Rectal smooth muscle tissue (tissue), 1 donor: Measurements from ENCODE around the gene HOXB5.
A peak's percentile ranks its signal among the peaks of the same experiment; 100 is the strongest.

Experiments used
- H3K27ac ChIP-seq: one replicate; pipeline ENCODE4 v1.7.0; 2013; ENCODE audit warnings: low read depth, low read length, inconsistent platforms
- H3K27me3 ChIP-seq: one replicate; pipeline ENCODE4 v1.7.0; 2013; ENCODE audit warnings: low read length; ENCODE audit not compliant: control insufficient read depth, insufficient read depth
- H3K36me3 ChIP-seq: one replicate; pipeline ENCODE4 v1.7.0; 2013; ENCODE audit warnings: low read length; ENCODE audit not compliant: control insufficient read depth, insufficient read depth
- H3K4me1 ChIP-seq: one replicate; pipeline ENCODE4 v1.7.0; 2013; ENCODE audit warnings: low read length; ENCODE audit not compliant: control insufficient read depth, insufficient read depth
- H3K4me3 ChIP-seq: one replicate; pipeline ENCODE4 v1.7.0; 2013; ENCODE audit warnings: low read length
- H3K9ac ChIP-seq: one replicate; pipeline ENCODE4 v1.7.0; 2013; ENCODE audit warnings: low read length

HOXB5 gene

DNA sequence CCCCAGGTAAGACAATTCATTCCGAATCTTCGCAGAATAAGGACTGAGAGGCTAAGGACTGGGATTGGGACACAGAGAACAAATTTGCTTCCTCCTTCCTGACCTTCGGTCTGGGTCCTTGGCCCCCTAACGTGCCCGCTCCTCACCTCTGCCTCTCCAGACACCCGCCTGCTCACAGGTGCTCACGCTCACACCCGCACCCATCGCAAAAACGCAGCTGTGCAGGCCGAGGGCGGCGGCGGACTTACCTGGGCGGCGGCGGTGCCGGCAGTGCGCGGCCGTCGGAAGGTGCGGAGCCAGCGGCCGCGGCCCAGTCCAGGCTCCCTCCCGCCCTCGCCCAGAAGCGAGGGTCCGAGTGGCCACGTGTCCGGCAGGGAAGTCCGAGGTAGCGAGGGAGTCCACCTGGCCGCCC lies 39.7 kb upstream of the HOXB5 start:
- peaks cover 49% of the 10 kb centered on the region for H3K27me3 ChIP-seq
- H3K4me1 ChIP-seq, result no peaks in the 10 kb centered on the region
- no peaks in the 10 kb centered on the region for H3K36me3 ChIP-seq
- H3K27ac ChIP-seq, result no peak overlapping the region
- H3K4me3 ChIP-seq, result peak overlapping the region; percentile 5
- H3K9ac ChIP-seq, result peak overlapping the region; percentile 10

DNA sequence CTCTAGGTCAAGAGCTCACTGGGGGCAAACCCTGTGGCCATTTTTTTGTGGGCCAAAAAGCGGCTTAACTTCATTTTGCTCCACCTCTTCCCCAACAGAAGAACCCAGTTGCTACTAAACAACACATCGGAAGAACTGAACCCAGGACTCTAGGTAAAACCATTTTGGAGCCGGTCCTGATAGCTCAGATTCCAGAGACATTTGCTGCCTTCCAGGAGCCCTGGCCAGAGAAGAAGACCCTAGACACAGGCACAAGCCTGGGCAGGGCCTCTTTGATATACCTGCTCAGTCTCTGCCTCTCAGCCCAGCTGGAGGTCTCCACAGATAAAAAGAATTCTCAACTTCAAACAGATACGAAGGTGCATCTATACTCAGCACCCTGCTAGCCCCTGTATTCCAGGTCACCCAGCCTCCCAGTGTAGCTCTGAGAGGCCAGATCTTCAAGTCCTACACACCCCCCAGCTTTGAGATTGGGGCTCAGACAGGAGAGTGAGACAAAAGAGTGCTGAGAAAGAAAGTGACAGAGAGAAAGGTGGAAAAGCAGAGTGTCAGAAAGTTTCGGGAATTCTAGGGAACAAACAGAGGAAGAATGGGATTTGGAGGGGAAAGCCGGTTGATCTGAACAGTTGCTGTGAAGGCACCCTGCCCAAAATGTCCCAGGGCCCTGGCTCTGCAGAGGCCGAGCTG lies 39.1 kb upstream of the HOXB5 start:
- H3K27ac ChIP-seq, result no peak overlapping the region
- H3K9ac ChIP-seq, result no peak overlapping the region
- peaks cover 52% of the 10 kb centered on the region for H3K27me3 ChIP-seq
- H3K4me1 ChIP-seq, result no peaks in the 10 kb centered on the region
- peak overlapping the region; percentile 5 for H3K4me3 ChIP-seq
- no peaks in the 10 kb centered on the region for H3K36me3 ChIP-seq

DNA sequence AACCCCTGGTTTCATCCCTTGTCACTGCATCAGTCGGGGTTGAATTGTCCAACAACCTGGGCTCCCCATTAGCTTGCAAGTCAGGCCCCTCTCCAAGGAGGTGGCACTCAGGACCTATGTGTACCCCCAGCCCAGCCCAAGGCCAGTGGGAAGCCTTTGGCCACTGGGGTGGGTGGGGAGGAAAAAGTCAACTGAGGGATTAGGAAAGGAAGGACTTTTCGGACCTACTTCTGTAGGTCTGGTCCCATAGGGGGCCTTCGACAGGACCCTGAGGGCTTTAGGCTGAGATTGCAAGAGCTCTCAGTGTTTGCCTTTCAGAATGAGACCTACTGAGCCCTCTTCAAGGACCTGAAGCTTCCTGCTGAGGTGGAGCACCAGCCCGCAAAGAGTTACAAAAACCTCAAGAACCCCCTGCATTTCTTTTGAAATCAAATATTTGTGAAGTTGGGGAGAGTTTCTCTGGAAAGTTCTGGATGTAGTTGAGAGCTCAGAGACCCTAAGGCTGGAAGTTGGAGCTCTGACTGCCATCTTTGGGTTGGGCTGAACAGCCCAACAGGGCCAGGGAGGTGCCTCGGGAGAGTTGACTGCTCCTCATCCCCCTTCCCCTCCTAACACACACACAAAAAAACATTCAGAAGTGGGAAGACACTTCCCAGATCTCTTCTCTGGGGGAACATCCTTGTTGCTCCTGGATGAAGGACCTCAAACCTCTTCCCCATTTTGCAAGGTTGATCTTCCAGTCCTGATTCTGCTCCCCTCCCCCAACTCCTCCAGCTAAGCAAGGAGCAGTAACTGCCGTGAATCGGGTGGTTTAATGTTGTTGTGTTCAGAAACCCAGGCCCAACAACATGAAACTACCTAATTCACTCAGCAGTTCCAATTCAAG lies 38.4 kb upstream of the HOXB5 start:
- peaks cover 60% of the 10 kb centered on the region for H3K27me3 ChIP-seq
- H3K27ac ChIP-seq, result no peak overlapping the region
- H3K4me1 ChIP-seq, result no peaks in the 10 kb centered on the region
- no peak overlapping the region for H3K9ac ChIP-seq
- no peaks in the 10 kb centered on the region for H3K36me3 ChIP-seq
- H3K4me3 ChIP-seq, result no peak overlapping the region

DNA sequence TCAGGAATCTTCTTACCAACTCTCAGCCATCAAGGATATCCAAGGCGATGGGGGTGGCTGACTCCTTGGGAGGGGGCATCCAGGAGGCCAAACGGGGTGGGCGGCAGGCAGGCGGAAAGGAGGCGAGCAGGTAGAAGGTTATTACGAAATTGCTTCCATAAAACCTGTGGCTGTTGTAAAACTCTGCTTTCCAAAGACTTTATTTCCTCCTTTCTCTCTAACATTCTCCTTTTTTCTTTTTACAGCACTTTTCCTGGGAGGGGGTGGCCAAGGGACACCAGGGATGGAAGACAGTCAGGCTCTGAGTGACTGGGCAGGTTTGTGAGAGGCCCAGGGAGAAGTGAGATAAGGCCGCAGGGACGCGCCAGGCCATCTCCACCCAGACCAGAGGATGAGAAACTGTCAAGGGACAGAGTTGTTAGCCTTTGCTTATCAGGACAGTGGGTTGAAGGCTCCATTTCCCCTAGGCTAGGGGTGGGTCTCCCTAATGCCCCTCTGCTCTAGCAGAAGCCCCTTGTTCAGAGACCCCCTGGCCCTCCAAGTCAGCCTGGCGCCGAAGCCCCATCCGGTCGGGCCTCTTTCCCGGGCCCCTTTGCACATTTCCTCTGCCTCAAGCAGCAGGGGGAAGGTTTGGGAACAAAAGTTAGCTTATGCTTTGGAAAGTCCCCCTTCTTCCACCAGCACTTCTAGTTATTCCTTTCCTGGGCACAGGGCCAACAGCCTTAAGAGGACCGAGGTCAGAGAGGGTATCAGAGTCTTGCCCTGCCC lies 37.5 kb upstream of the HOXB5 start:
- Histone ChIP-seq H3K4me1 (no peaks in the 10 kb centered on the region), H3K36me3 (no peaks in the 10 kb centered on the region), H3K27me3 (peaks cover 64% of the 10 kb centered on the region), H3K4me3 (peak overlapping the region; percentile 43), H3K27ac (no peak overlapping the region), H3K9ac (no peak overlapping the region)

DNA sequence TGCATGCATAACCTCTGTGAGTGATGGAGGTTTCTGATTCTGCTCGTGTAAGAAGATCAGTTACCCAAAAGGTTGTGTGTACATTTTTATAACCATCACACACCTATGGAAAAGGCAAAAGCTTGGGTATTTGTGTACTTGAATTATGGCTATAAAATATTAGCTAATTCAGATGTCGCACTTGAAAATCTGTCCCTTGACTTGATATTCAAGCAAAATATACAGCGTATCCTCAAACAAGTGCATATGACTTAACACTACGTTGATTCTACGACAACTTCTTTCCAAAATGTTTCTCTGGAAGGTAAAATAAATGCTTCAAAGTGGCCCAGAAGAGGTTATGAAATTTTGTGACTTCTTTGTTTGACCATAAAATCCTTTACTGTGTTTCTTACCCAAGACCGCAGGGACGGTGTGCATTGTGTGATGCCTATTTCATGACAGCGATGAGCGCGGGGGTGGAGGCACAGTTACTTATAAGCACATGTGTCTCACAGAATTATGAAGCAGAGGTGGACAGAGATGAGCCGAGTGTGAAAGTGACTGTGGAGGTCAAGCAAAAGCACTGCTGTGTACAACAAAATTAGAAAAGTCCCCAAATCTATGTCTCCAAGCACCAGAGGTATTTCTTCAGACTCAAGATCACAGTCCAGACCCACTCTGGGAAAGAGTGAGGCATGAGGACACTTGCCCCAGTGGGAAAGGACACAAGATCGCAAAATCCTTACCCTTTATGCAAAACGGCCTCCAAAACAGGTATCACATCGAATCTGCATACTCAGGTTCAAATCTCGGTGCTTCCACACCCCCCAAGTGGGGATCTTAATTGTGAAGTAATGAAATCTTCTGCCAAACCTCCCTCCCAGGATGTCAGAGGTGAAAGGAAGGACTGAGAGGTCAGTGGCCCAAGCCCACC lies 36.7 kb upstream of the HOXB5 start:
- Histone ChIP-seq H3K36me3 (no peaks in the 10 kb centered on the region), H3K4me1 (no peaks in the 10 kb centered on the region), H3K27ac (no peak overlapping the region), H3K9ac (no peak overlapping the region), H3K27me3 (peaks cover 72% of the 10 kb centered on the region), H3K4me3 (no peak overlapping the region)

DNA sequence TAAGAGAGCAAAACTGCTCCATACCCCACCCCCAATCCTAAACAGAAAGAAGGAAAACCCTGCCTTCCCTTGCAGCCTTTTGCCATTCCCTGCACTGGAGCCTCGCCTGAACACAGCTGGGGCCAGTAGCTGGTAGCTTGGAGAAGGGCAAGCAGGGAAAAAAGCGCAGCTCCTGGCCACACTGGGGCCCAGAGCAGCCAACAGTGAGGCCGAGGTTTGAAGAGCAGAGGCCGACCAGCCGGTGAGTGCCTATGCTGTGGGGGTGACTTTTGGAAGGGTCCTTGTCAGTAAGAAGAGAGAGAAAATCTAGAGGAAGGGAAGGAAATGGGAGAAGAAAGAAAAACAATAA lies 35.8 kb upstream of the HOXB5 start:
- H3K4me3 ChIP-seq, result no peak overlapping the region
- no peak overlapping the region for H3K27ac ChIP-seq
- no peak overlapping the region for H3K9ac ChIP-seq
- H3K27me3 ChIP-seq, result peaks cover 66% of the 10 kb centered on the region
- H3K4me1 ChIP-seq, result no peaks in the 10 kb centered on the region
- no peaks in the 10 kb centered on the region for H3K36me3 ChIP-seq

DNA sequence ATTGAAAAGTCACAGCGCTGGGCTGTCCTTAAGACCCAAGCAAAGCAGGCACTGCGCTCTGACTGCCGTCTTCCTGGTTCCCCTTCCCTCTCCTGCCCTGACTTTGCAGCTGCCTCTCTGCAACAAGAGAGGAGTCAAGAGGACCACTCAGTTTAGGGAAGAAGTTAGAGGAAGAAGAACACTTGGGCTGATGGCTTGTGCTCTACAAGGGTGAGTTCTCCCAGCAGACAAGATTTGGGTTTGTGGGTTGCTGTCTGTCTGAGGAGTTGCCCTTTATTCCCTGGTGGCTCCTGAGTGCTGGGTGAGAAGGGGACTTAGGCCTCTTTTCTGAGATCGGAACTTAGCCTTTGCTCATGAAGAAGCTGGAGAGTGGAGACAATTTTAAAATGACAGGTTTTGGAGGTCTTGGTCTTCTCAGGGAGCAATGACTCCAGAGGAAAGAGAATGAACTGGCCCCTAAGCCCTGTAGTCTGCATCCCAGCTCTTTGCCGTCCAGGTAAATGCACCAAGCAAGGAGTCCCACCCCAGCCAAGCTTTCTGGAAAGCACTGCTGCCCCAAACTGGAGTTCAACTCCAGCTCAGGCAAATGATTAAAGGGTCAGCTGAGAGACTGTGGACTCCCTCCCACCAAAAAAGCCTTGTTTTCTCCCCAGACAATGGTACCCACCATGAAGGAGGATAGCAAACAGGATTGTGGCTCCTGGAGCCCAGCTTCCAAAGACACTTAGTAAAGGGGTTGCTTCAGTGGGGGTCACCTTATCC lies 35.3 kb upstream of the HOXB5 start:
- Histone ChIP-seq H3K36me3 (no peaks in the 10 kb centered on the region), H3K27me3 (peaks cover 67% of the 10 kb centered on the region), H3K9ac (no peak overlapping the region)

DNA sequence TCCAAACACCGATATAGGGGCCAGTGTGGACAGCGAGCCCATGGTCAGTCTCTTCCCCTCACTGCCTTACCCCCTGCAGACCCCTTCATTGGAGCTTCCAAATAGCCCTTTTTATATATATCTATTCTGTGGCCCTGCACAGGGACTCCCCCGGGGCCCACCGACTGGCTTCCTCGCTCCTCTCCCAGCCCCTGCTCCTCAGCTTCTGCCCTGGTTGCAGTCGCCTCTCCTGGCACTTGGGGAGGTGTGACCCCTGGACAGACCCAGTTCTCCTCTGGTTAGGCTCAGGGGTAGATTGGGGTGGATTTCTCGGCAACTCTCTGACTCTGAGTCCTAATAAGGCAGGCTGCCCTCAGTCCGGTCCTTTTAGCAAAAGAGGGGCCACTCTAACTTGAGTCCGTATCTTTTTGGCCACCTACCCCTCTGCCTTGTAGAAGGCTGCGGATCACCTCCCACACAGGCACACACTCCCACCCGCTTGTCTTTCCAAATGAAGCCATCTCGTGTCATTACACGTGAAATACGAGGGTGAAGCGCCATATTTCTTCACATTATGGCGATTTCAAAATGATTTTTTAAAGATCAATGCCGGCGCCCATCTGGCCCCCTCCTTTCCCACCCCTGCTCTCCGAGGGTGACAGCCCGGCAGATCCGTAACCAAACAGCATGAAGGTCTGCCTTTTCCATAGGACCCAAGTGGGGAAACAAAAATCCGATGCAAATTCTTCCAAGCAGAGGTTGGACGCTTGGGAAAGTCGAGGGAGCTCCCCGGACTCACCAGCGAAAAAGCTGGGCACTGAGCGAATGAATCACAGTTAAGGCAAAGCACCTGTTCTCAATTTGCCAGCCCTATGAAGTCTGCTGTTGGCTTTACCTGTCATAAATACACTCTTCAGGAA lies 34.3 kb upstream of the HOXB5 start:
- H3K27me3 ChIP-seq, result peaks cover 66% of the 10 kb centered on the region
- H3K4me1 ChIP-seq, result no peaks in the 10 kb centered on the region
- H3K4me3 ChIP-seq, result no peak overlapping the region
- no peak overlapping the region for H3K27ac ChIP-seq
- no peaks in the 10 kb centered on the region for H3K36me3 ChIP-seq
- no peak overlapping the region for H3K9ac ChIP-seq

More for the DNA sequence above, 35.3 kb upstream of the HOXB5 start:
- no peaks in the 10 kb centered on the region for H3K4me1 ChIP-seq
- no peak overlapping the region for H3K4me3 ChIP-seq
- H3K27ac ChIP-seq, result no peak overlapping the region

DNA sequence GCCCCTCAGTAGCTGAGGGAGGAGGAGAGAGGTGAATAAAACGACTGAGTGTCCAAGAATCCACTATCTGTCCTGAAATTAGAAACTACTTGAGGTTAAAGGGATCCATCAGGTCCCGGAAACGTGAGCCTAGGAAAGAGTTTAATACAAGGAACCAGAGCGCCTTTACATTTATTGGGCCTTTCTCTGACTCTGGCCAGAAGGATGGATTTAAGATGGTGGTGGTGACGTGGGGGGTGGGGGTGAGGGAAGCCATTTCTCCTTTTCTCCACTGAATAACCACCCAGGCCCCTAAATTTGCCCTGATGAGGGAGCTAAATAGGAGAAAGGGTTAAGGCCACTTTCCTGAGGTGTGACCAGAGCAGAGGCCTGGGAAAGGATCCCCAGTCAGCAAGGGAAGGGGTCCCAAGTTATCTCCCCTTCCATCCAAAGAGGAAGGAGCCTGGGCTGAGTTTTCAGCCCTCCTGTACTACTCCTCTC lies 33.6 kb upstream of the HOXB5 start:
- Histone ChIP-seq H3K4me1 (no peaks in the 10 kb centered on the region), H3K9ac (peak overlapping the region; percentile 3), H3K27ac (no peak overlapping the region)

DNA sequence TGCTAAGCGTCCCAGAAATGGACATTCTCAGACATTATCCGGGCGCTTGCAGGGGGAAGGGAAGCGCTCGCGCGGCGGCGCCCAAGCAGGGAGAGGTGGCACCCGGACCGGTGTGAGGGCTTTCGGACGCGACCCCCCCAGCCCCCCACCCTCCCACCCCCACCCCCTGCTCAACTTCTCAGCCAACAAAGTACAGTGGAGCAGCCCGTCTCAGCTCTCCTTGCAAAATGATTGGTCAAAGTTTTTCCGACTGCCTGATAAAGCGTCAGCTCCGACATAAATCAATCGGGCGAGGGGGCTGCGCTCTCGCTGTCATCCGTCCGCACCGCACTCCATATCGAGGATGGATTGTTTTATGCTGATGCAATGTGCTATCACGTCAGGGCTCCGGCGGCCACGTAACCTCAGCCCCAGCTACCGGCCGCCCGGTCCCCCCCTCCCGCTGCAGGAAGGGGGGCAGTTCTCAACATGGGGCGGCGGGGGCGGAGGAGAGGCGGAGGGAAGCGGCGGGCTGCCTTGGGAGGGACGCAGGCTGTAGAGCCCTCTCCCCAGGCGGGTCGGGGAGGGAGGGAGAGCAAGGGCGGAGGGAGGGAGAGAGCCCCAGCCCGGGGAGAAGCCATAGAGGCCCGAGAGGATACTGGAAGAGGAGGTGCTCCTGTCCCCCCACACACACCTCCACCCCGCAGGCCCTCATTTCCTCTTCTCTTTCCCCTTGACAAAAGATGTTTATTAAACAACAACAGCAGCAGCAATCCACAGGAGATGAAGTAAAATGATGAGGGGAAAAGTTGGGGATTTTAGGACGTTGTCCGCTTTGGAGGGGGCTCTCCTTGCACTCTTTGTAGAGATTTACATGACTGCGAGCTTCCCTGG lies 32.9 kb upstream of the HOXB5 start, which contains the start of gene HOXB9:
TSS of gene HOXB9 (minus strand) at position 114 of the 873 bp plus-strand sequence. CDS start at position 25, 89 bp downstream.
- Histone ChIP-seq H3K27ac (no peak within 1 kb of the TSS), H3K9ac (peak within 1 kb of the TSS; percentile 3), H3K36me3 (no peaks in the 10 kb centered on the region), H3K4me3 (peak within 1 kb of the TSS; percentile 62), H3K4me1 (no peaks in the 10 kb centered on the region), H3K27me3 (peaks cover 62% of the 10 kb centered on the region)

More for the DNA sequence above, 33.6 kb upstream of the HOXB5 start:
- Histone ChIP-seq H3K36me3 (no peaks in the 10 kb centered on the region), H3K27me3 (peaks cover 60% of the 10 kb centered on the region), H3K4me3 (peak overlapping the region; percentile 43)
